Astrocyte (in vitro differentiated cells and primary cell): ENCODE measurements around the gene RNU5B-1.

ENCODE experiments used
- CTCF ChIP-seq: IDR thresholded peaks from 2 replicates; pipeline ENCODE4 v1.5.1; 2011; ENCODE audit warnings: low read depth, mild to moderate bottlenecking, inconsistent platforms, low read length, moderate library complexity; ENCODE audit not compliant: insufficient read depth
- EZH2 ChIP-seq: IDR thresholded peaks from 2 replicates; pipeline ENCODE4 v1.6.1; 2012; ENCODE audit warnings: mild to moderate bottlenecking, low read length, inconsistent platforms; ENCODE audit not compliant: insufficient read depth

DNA sequence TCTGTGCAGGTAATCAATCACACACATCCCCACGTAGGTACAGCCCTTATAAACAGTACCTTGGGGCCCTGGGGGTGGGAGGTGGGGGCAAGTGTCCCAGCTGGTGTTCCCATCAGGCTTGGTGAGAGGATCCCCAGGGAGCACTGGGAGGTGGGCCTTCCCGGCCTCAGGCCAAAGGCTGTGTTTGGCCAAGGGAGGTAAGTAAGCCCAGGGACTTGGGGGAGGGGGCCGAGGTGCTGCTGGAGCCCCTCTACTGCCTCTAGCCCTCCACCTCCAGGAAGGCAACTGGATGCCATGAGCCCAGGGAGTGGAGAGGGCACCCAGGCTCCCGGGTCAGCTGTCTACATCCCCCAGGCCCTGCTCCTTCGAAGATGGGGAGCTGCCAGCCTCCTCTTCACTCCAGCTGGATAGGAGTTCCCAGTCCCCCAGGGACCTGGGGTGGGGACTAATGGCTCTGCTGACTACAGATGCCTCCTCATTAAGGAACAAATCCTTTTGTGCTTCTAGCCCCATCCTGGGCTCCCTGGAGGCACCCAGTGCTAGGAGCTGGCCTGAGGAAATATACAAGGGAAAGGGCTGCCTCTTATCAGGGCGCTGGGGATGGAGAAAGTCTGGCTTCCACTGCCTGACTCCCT is 33.1 kb downstream of the RNU5B-1 start:
- no peak for TF ChIP-seq CTCF
- TF ChIP-seq EZH2 = no peak
